Mononuclear cell (primary cell): Measurements from ENCODE around the gene PITPNC1. TPM values are rescaled to one million over a fixed set of nuclear protein-coding genes. Genes with fewer than 3 reads are reported as not detected.
"Not testable (repeated sequence)": the region's sequence is repeated elsewhere in the genome, so short reads cannot be mapped to it uniquely, and the experiment has no call there.

Experiments
- H3K27me3 ChIP-seq: 2 replicates; pipeline ENCODE4 v1.6.0; 2011; ENCODE audit warnings: low read length, control low read depth; ENCODE audit not compliant: insufficient read depth
- H3K4me1 ChIP-seq: 2 replicates; pipeline ENCODE4 v1.5.1; 2011; ENCODE audit warnings: mild to moderate bottlenecking, low read length, control low read depth; ENCODE audit not compliant: insufficient read depth
- H3K4me3 ChIP-seq: 2 replicates; pipeline ENCODE4 v1.5.1; 2011; ENCODE audit warnings: mild to moderate bottlenecking, low read length, moderate library complexity
- H3K9me3 ChIP-seq: 2 replicates; pipeline ENCODE4 v1.5.1; 2011; ENCODE audit warnings: low read depth, mild to moderate bottlenecking, control low read depth, low read length
- total RNA-seq: library from RNA; depleted of rRNA; stranded (reverse); fragments of >200 nt; gene quantifications from one replicate; pipeline ENCODE4 v1.2.3, GENCODE V29; 2012

The PITPNC1 gene
- total RNA-seq, 1 donor: 52.8 TPM

- no peaks in the 10 kb centered on the region for H3K27me3 ChIP-seq
- no peaks in the 10 kb centered on the region for H3K4me1 ChIP-seq
- no peak overlapping the region for H3K4me3 ChIP-seq
- H3K9me3 ChIP-seq: no peaks in the 10 kb centered on the region
Measured at GRCh38 chr17:67628580-67629013, 251.5 kb downstream of the PITPNC1 start.

GRCh38 chr17:67629971-67630320, 252.9 kb downstream of the PITPNC1 start:
- Histone ChIP-seq H3K9me3 (no peaks in the 10 kb centered on the region), H3K4me1 (no peaks in the 10 kb centered on the region), H3K27me3 (no peaks in the 10 kb centered on the region), H3K4me3 (no peak overlapping the region)

GRCh38 chr17:67630836-67631235, 253.8 kb downstream of the PITPNC1 start:
- H3K4me1 ChIP-seq, H3K27me3 ChIP-seq, H3K9me3 ChIP-seq, H3K4me3 ChIP-seq: not testable (repeated sequence)

- Histone ChIP-seq H3K4me3 (no peak overlapping the region), H3K9me3 (no peaks in the 10 kb centered on the region), H3K4me1 (no peaks in the 10 kb centered on the region), H3K27me3 (no peaks in the 10 kb centered on the region)
Measured at GRCh38 chr17:67632141-67632540, 255.1 kb downstream of the PITPNC1 start.

- H3K9me3 ChIP-seq: no peaks in the 10 kb centered on the region
- no peaks in the 10 kb centered on the region for H3K4me1 ChIP-seq
- H3K27me3 ChIP-seq: no peaks in the 10 kb centered on the region
- no peak overlapping the region for H3K4me3 ChIP-seq
Measured at GRCh38 chr17:67633751-67634211, 256.7 kb downstream of the PITPNC1 start.

- Histone ChIP-seq H3K4me3 (no peak overlapping the region), H3K4me1 (no peaks in the 10 kb centered on the region), H3K27me3 (no peaks in the 10 kb centered on the region), H3K9me3 (no peaks in the 10 kb centered on the region)
Measured at GRCh38 chr17:67635681-67636080, 258.6 kb downstream of the PITPNC1 start.

GRCh38 chr17:67636312-67636711, 259.2 kb downstream of the PITPNC1 start:
- Histone ChIP-seq H3K4me3 (no peak overlapping the region), H3K27me3 (no peaks in the 10 kb centered on the region), H3K9me3 (no peaks in the 10 kb centered on the region), H3K4me1 (no peaks in the 10 kb centered on the region)

- no peaks in the 10 kb centered on the region for H3K4me1 ChIP-seq
- no peaks in the 10 kb centered on the region for H3K9me3 ChIP-seq
Measured at GRCh38 chr17:67636834-67637520, 259.9 kb downstream of the PITPNC1 start.

GRCh38 chr17:67637901-67638641, 261.0 kb downstream of the PITPNC1 start:
- H3K9me3 ChIP-seq: no peaks in the 10 kb centered on the region
- no peaks in the 10 kb centered on the region for H3K4me1 ChIP-seq

More at GRCh38 chr17:67636834-67637520, 259.9 kb downstream of the PITPNC1 start:
- Histone ChIP-seq H3K4me3 (no peak overlapping the region), H3K27me3 (no peaks in the 10 kb centered on the region)

GRCh38 chr17:67638871-67639270, 261.8 kb downstream of the PITPNC1 start:
- no peaks in the 10 kb centered on the region for H3K27me3 ChIP-seq
- H3K4me1 ChIP-seq: no peaks in the 10 kb centered on the region
- no peaks in the 10 kb centered on the region for H3K9me3 ChIP-seq
- no peak overlapping the region for H3K4me3 ChIP-seq

More at GRCh38 chr17:67637901-67638641, 261.0 kb downstream of the PITPNC1 start:
- Histone ChIP-seq H3K4me3 (no peak overlapping the region), H3K27me3 (no peaks in the 10 kb centered on the region)

- H3K9me3 ChIP-seq: no peaks in the 10 kb centered on the region
- no peaks in the 10 kb centered on the region for H3K4me1 ChIP-seq
- no peak overlapping the region for H3K4me3 ChIP-seq
- H3K27me3 ChIP-seq: no peaks in the 10 kb centered on the region
Measured at GRCh38 chr17:67639555-67639954, 262.5 kb downstream of the PITPNC1 start.

- Histone ChIP-seq H3K9me3 (no peaks in the 10 kb centered on the region), H3K27me3 (no peaks in the 10 kb centered on the region), H3K4me1 (no peaks in the 10 kb centered on the region), H3K4me3 (no peak overlapping the region)
Measured at GRCh38 chr17:67639979-67640378, 262.9 kb downstream of the PITPNC1 start.

- Histone ChIP-seq H3K4me3 (no peak overlapping the region), H3K9me3 (no peaks in the 10 kb centered on the region)
Measured at GRCh38 chr17:67642488-67642887, 265.4 kb downstream of the PITPNC1 start.

GRCh38 chr17:67644061-67644460, 267.0 kb downstream of the PITPNC1 start:
- Histone ChIP-seq H3K9me3 (no peaks in the 10 kb centered on the region), H3K27me3 (no peaks in the 10 kb centered on the region), H3K4me3 (no peak overlapping the region), H3K4me1 (no peaks in the 10 kb centered on the region)

More at GRCh38 chr17:67642488-67642887, 265.4 kb downstream of the PITPNC1 start:
- Histone ChIP-seq H3K27me3 (no peaks in the 10 kb centered on the region), H3K4me1 (no peaks in the 10 kb centered on the region)

- not testable (repeated sequence) for H3K4me1 ChIP-seq, H3K27me3 ChIP-seq, H3K4me3 ChIP-seq, H3K9me3 ChIP-seq
Measured at GRCh38 chr17:67645195-67645594, 268.1 kb downstream of the PITPNC1 start.

- H3K9me3 ChIP-seq: no peaks in the 10 kb centered on the region
- H3K4me3 ChIP-seq: no peak overlapping the region
- no peaks in the 10 kb centered on the region for H3K4me1 ChIP-seq
- no peaks in the 10 kb centered on the region for H3K27me3 ChIP-seq
Measured at GRCh38 chr17:67646472-67646871, 269.4 kb downstream of the PITPNC1 start.
